Chondrocyte (in vitro differentiated cells): ENCODE measurements around the gene SGMS2. TPM values are rescaled to one million over a fixed set of nuclear protein-coding genes. Genes with fewer than 3 reads are reported as not detected.
A peak's percentile ranks its signal among the peaks of the same experiment; 100 is the strongest.

Experiments
- DNase-seq: peaks from one replicate; pipeline ENCODE4 v3.0.0; 2021; ENCODE audit warnings: mixed read lengths, low spot score
- H3K27ac Mint-ChIP-seq: one replicate; pipeline ENCODE4 v1.8.0; 2021; ENCODE audit warnings: mild to moderate bottlenecking, moderate library complexity, mixed read lengths; ENCODE audit not compliant: unreplicated experiment
- H3K27me3 Mint-ChIP-seq: 2 replicates; pipeline ENCODE4 v1.8.0; 2021; ENCODE audit warnings: low read depth, mixed read lengths
- H3K36me3 Mint-ChIP-seq: 2 replicates; pipeline ENCODE4 v1.8.0; 2021; ENCODE audit warnings: low read depth, mixed read lengths
- H3K4me1 Mint-ChIP-seq: 2 replicates; pipeline ENCODE4 v1.8.0; 2021; ENCODE audit warnings: low read depth, mild to moderate bottlenecking, mixed read lengths
- H3K4me3 Mint-ChIP-seq: one replicate; pipeline ENCODE4 v1.8.0; 2021; ENCODE audit warnings: mild to moderate bottlenecking, moderate library complexity, mixed read lengths; ENCODE audit not compliant: unreplicated experiment
- H3K9me3 Mint-ChIP-seq: 2 replicates; pipeline ENCODE4 v1.8.0; 2021; ENCODE audit warnings: low read depth, mixed read lengths
- total RNA-seq: library from RNA; stranded (reverse); gene quantifications from 3 replicates; pipeline ENCODE4 v1.2.1, GENCODE V29; 2021
- TF ChIP-seq, protein P1 (sequence below): fragments of 200-600 bp; sonication (generic); IDR thresholded peaks from 2 replicates; pipeline ENCODE4 v1.5.0; 2021; ENCODE audit warnings: antibody characterized with exemption, mild to moderate bottlenecking, moderate library complexity

The SGMS2 gene
- total RNA-seq, 1 donor from 2014 or later = 71.5 TPM

DNA sequence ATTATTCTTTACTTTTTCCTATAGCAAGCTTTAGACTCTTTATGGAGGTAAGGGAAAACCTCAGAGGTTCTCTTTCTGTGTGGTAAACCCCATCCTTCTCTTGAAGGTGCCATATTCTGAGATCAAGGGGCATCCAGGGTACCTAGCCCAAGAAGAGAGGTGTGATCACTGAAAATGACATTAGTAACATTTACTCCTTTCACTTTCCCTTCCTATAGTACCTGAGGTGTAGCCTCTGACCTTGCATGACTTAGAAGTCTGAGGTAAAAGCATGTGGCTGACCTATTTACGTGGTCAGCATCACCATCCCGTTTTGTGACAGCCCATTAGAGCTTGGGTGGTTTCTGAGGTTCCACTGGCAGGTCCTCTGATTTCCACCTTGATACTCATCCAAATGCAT is 25.7 kb downstream of the SGMS2 start:
- no peak overlapping the region for H3K4me3 Mint-ChIP-seq
- H3K27ac Mint-ChIP-seq = no peak overlapping the region
- DNase-seq = no peak
- H3K9me3 Mint-ChIP-seq = peaks cover 5% of the 10 kb centered on the region
- H3K4me1 Mint-ChIP-seq = peaks cover 30% of the 10 kb centered on the region
- no peaks in the 10 kb centered on the region for H3K27me3 Mint-ChIP-seq
- TF ChIP-seq, protein P1, sequence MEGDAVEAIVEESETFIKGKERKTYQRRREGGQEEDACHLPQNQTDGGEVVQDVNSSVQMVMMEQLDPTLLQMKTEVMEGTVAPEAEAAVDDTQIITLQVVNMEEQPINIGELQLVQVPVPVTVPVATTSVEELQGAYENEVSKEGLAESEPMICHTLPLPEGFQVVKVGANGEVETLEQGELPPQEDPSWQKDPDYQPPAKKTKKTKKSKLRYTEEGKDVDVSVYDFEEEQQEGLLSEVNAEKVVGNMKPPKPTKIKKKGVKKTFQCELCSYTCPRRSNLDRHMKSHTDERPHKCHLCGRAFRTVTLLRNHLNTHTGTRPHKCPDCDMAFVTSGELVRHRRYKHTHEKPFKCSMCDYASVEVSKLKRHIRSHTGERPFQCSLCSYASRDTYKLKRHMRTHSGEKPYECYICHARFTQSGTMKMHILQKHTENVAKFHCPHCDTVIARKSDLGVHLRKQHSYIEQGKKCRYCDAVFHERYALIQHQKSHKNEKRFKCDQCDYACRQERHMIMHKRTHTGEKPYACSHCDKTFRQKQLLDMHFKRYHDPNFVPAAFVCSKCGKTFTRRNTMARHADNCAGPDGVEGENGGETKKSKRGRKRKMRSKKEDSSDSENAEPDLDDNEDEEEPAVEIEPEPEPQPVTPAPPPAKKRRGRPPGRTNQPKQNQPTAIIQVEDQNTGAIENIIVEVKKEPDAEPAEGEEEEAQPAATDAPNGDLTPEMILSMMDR = no peak
- H3K36me3 Mint-ChIP-seq = no peaks in the 10 kb centered on the region

DNA sequence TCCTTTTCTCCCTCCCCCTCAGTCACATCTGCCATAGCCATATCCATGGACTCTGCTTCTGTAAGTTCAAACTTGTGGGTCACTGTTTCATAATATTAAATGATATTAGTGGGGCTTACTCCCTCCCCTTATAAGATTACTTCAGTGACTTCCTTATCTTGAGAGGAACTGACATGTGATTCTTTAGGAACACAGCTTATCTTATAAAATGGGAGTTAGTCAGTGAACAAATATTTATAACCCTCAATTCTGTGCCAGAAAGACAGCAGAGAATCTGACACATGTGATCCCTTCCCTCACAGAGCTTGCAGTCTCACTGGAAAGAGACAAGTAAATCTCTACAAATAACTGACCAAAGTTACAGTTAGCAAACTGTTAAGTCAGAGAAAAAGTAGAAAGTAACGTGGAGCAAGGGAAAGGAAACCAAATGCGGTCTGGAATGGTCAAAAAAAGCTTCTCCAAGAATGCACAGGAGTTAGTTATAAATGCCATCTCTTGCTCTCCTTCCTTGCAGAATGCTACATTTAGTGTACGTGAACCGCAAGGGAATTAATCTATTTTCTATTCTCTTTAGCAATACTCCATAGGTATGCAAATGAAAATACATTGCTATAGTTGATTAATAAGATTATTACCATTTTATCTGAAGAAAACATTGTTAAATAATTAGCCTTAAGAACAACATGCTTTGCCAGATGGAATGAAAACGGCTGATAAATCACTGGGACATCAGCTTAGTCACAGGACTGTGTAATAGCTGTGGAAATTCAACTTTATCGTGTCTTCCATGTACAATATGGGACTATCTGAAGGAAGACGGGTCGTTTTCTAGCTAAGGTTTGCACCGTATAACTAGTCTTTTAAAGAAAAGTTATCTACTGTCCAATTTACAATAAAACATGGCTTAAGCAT is 29.0 kb downstream of the SGMS2 start:
- TF ChIP-seq, protein P1 = no peak
- Mint-ChIP-seq H3K27me3 (no peaks in the 10 kb centered on the region), H3K36me3 (no peaks in the 10 kb centered on the region), H3K9me3 (no peaks in the 10 kb centered on the region), H3K4me3 (no peak overlapping the region), H3K4me1 (peaks cover 39% of the 10 kb centered on the region), H3K27ac (peak overlapping the region; percentile 19)
- DNase-seq = no peak

DNA sequence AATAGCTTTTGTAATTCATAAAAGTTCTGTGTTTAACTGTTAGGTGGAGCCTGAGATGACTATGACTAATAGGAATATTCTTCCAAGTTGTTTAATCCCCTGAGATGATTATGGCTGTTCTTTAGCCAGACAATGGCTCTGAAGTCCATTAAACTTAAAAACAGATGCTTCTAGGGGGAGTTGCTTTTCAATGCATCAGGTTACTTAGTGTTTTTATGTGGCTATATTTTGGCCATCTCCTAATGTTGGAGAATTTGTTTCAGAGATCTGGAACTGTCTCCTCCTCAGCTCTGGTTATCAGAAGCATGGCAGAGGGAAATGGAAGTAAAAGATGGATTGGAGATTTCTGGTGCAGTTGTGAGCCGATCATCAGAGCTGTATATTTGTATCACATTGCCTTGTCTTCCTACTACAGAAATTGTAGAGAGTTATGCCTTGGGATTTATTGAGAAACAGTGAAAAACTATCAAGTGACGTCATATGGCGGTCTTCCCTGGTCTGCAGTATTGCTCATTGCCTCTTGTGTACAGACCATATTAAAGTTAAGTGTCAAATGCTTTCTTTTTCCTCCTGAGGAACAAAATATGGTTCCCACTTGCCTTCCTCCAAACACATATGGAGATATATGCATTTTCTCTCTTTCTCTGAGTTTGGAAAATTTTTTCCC is 29.8 kb downstream of the SGMS2 start:
- Mint-ChIP-seq H3K27me3 (no peaks in the 10 kb centered on the region), H3K36me3 (peaks cover 2% of the 10 kb centered on the region), H3K4me3 (no peak overlapping the region), H3K9me3 (no peaks in the 10 kb centered on the region), H3K4me1 (peaks cover 43% of the 10 kb centered on the region), H3K27ac (peak overlapping the region; percentile 25)
- no peak for DNase-seq
- TF ChIP-seq, protein P1 = no peak

DNA sequence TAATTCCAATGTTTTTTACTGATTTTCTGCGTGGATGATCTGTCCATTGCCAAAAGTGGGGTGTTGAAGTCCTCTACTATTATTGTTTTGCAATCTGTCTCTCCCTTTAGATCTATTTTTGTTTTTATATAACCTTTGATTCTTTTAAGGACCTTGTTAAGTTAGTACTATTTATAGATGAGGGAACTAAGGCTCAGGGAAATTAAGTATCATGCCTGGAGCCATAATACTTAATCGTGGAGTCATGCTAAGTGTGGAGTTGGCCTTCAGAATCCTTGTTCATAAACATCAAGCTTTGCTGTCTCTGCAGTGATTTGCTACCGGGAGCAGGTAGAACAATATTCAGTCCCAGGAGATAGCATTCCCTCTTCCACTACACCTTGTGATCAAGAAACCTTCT is 31.0 kb downstream of the SGMS2 start:
- Mint-ChIP-seq H3K36me3 (peaks cover 3% of the 10 kb centered on the region), H3K27ac (peak overlapping the region; percentile 3), H3K9me3 (no peaks in the 10 kb centered on the region), H3K4me3 (no peak overlapping the region), H3K27me3 (no peaks in the 10 kb centered on the region), H3K4me1 (peaks cover 44% of the 10 kb centered on the region)
- DNase-seq = no peak
- TF ChIP-seq, protein P1 = no peak

DNA sequence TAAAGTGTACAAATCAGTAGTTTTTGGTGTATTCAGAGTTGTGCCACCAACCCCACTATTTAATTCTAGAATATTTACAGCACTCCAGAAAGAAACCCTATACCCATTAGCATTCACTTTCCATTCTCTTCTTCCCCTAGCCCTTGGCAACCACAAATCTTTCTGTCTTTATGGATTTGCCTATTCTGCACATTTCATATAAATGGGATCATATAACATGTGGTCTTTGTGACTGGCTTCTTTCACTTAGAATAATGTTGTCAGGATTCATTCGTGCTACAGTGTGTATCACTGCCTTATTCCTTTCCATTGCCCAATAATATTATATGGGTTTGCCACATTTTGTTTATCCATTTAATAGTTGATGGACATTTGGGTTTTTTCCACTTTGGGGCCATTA is 32.2 kb downstream of the SGMS2 start:
- Mint-ChIP-seq H3K27me3 (no peaks in the 10 kb centered on the region), H3K27ac (no peak overlapping the region)

More for the DNA sequence above, 32.2 kb downstream of the SGMS2 start:
- no peak overlapping the region for H3K4me3 Mint-ChIP-seq
- TF ChIP-seq, protein P1 = no peak
- no peak for DNase-seq
- H3K36me3 Mint-ChIP-seq = peaks cover 5% of the 10 kb centered on the region
- H3K9me3 Mint-ChIP-seq = no peaks in the 10 kb centered on the region
- peaks cover 44% of the 10 kb centered on the region for H3K4me1 Mint-ChIP-seq
